SK-N-SH (cell line): Measurements from ENCODE around the gene REC114. TPM values are rescaled to one million over a fixed set of nuclear protein-coding genes. Genes with fewer than 3 reads are reported as not detected.

ENCODE experiments used
- CTCF ChIA-PET: fragments of 300-600, 350-600 bp; formaldehyde crosslinking; extraction: SDS; loops from one replicate; lab custom pipeline; 2021; lab: Yijun Ruan, JAX
- POLR2A ChIA-PET: fragments of 350-600 bp; sonication (Branson Sonifier 250); formaldehyde crosslinking; extraction: SDS; loops from one replicate; lab custom pipeline; 2020; ENCODE audit warnings: antibody characterized with exemption, inconsistent platforms; lab: Yijun Ruan, JAX
- DNase-seq: peaks from one replicate; pipeline ENCODE4 v3.0.0; 2012
- H2AFZ ChIP-seq: fragments of 200-600 bp; sonication (generic); 2 replicates; pipeline ENCODE4 v1.8.1; 2016; ENCODE audit warnings: antibody characterized with exemption, mild to moderate bottlenecking, low read depth
- H3F3A ChIP-seq: fragments of 200-600 bp; sonication (generic); replicated peaks from 2 replicates; pipeline ENCODE3; 2016; ENCODE audit warnings: antibody characterized with exemption, mild to moderate bottlenecking; ENCODE audit not compliant: insufficient read depth
- H3K27ac ChIP-seq, 2 experiments: fragments of 200-500 bp in 1 of 2; fragments of 200-600 bp in 1 of 2; sonication (Bioruptor generic) in 1 of 2; sonication (generic), shearing (Covaris generic) in 1 of 2; 2 replicates each; pipeline versions ENCODE4 v1.5.1 to v1.6.1; 2014 to 2016; ENCODE audit warnings: low read depth in 2 of 2, inconsistent platforms in 1 of 2, low read length in 1 of 2, mild to moderate bottlenecking in 1 of 2, mixed read lengths in 1 of 2
- H3K27me3 ChIP-seq: fragments of 200-600 bp; sonication (generic), shearing (Covaris generic); 2 replicates; pipeline ENCODE4 v1.6.1; 2016; ENCODE audit warnings: mixed run types; ENCODE audit not compliant: insufficient read depth
- H3K36me3 ChIP-seq, 2 experiments: fragments of 200-500 bp in 1 of 2; fragments of 200-600 bp in 1 of 2; sonication (Bioruptor generic) in 1 of 2; sonication (generic) in 1 of 2; replicated peaks in 1 of 2; 2 replicates each; pipeline versions ENCODE3 to v1.5.1; 2014 to 2016; ENCODE audit warnings: low read length in 1 of 2, mild to moderate bottlenecking in 1 of 2; ENCODE audit not compliant: insufficient read depth in 2 of 2, control insufficient read depth in 1 of 2
- H3K4me1 ChIP-seq, 2 experiments: fragments of 200-500 bp in 1 of 2; fragments of 200-600 bp in 1 of 2; sonication (Bioruptor generic) in 1 of 2; sonication (generic), shearing (Covaris generic) in 1 of 2; 2 replicates each; pipeline versions ENCODE4 v1.5.1 to v1.6.1; 2014 to 2016; ENCODE audit warnings: low read depth in 1 of 2, low read length in 1 of 2, mixed run types in 1 of 2; ENCODE audit not compliant: insufficient read depth in 2 of 2, control insufficient read depth in 1 of 2
- H3K4me2 ChIP-seq: fragments of 200-600 bp; sonication (generic), shearing (Covaris generic); 2 replicates; pipeline ENCODE4 v1.6.1; 2017; ENCODE audit warnings: mixed run types
- H3K4me3 ChIP-seq, 2 experiments: fragments of 200-500 bp in 1 of 2; fragments of 200-600 bp in 1 of 2; sonication (Bioruptor generic) in 1 of 2; sonication (generic), shearing (Covaris generic) in 1 of 2; 2 replicates each; pipeline versions ENCODE4 v1.5.1 to v1.8.1; 2014 to 2016; ENCODE audit warnings: low read depth in 2 of 2, inconsistent platforms in 1 of 2, low read length in 1 of 2, mild to moderate bottlenecking in 1 of 2, mixed read lengths in 1 of 2, moderate library complexity in 1 of 2
- H3K79me2 ChIP-seq: fragments of 200-600 bp; sonication (generic); 2 replicates; pipeline ENCODE4 v1.8.1; 2017; ENCODE audit warnings: mild to moderate bottlenecking; ENCODE audit not compliant: insufficient read depth
- H3K9ac ChIP-seq: fragments of 200-600 bp; sonication (generic); 2 replicates; pipeline ENCODE4 v1.6.1; 2017; ENCODE audit warnings: mixed run types
- H3K9me2 ChIP-seq: fragments of 200-600 bp; sonication (generic); 2 replicates; pipeline ENCODE4 v1.6.1; 2017; ENCODE audit warnings: mixed run types
- H3K9me3 ChIP-seq: fragments of 200-600 bp; sonication (generic); 2 replicates; pipeline ENCODE4 v1.6.1; 2017; ENCODE audit warnings: mixed run types, mild to moderate bottlenecking, moderate library complexity
- H4K20me1 ChIP-seq: fragments of 200-600 bp; sonication (generic); 2 replicates; pipeline ENCODE4 v1.6.1; 2017; ENCODE audit warnings: mild to moderate bottlenecking, mixed run types; ENCODE audit not compliant: insufficient read depth
- ELF1 ChIP-seq: IDR thresholded peaks from 2 replicates; pipeline ENCODE4 v1.4.0; 2012
- GATA2 ChIP-seq: sonication (generic); formaldehyde crosslinking; IDR thresholded peaks from 2 replicates; pipeline ENCODE4 v1.5.0; 2020; ENCODE audit warnings: mild to moderate bottlenecking, missing genetic modification reagents
- IRF3 ChIP-seq: fragments of 150-350 bp; IDR thresholded peaks from 2 replicates; pipeline ENCODE4 v1.6.1; 2016; ENCODE audit warnings: mild to moderate bottlenecking, low read depth, low read length
- JUND ChIP-seq: IDR thresholded peaks from 2 replicates; pipeline ENCODE4 v1.4.0; 2012
- MEF2A ChIP-seq: IDR thresholded peaks from 2 replicates; pipeline ENCODE4 v1.4.0; 2012; ENCODE audit warnings: low read depth, borderline replicate concordance
- NRF1 ChIP-seq: IDR thresholded peaks from 2 replicates; pipeline ENCODE4 v1.6.1; 2012; ENCODE audit warnings: low read depth, mild to moderate bottlenecking, low read length
- PBX3 ChIP-seq: IDR thresholded peaks from 2 replicates; pipeline ENCODE4; 2012
- POLR2AphosphoS5 ChIP-seq: IDR thresholded peaks from 2 replicates; pipeline ENCODE4 v1.6.1; 2012; ENCODE audit warnings: low read depth, low read length
- REST ChIP-seq: IDR thresholded peaks from 2 replicates; pipeline ENCODE4 v1.6.1; 2012; ENCODE audit warnings: mild to moderate bottlenecking, low read depth, low read length, moderate library complexity
- RFX5 ChIP-seq: IDR thresholded peaks from 2 replicates; pipeline ENCODE4 v1.6.1; 2012; ENCODE audit warnings: mild to moderate bottlenecking, improper control_type of control experiment, low read length
- SMC3 ChIP-seq: IDR thresholded peaks from 2 replicates; pipeline ENCODE4 v1.6.1; 2012; ENCODE audit warnings: low read depth, low read length, improper control_type of control experiment
- TCF12 ChIP-seq: IDR thresholded peaks from 2 replicates; pipeline ENCODE4 v1.4.0; 2012
- USF1 ChIP-seq: IDR thresholded peaks from 2 replicates; pipeline ENCODE4 v1.4.0; 2012; ENCODE audit warnings: low read depth, borderline replicate concordance
- ZBTB33 ChIP-seq: IDR thresholded peaks from 2 replicates; pipeline ENCODE4 v1.4.0; 2012; ENCODE audit warnings: low read depth, borderline replicate concordance
- WGBS: methylation state at CpG from one replicate; pipeline ENCODE4 v1.1.6; 2017; ENCODE audit warnings: low lambda C conversion rate; 5-methylcytosine and 5-hydroxymethylcytosine counted together
- polyA plus RNA-seq, 3 experiments: library from polyadenylated mRNA; depleted of rRNA; stranded (reverse); fragments of >200 nt; gene quantifications; 2 replicates each; pipeline ENCODE4 v1.2.3, GENCODE V29; 2012

The REC114 gene
- polyA plus RNA-seq, 1 of the 3 experiments (the other 2 are of a cell fraction), result not detected

GRCh38 chr15:73572296-73572695, 129.3 kb downstream of the REC114 start:
- Histone ChIP-seq H3K36me3 (peaks cover 53 to 59% of the 10 kb centered on the region in 2 experiments), H3K9me2 (no peaks in the 10 kb centered on the region)
- no peak for DNase-seq

More at GRCh38 chr15:73572296-73572695, 129.3 kb downstream of the REC114 start:
- Histone ChIP-seq H3K9me3 (no peaks in the 10 kb centered on the region), H2AFZ (no peak overlapping the region), H3K4me2 (no peak overlapping the region), H3K27me3 (no peaks in the 10 kb centered on the region), H3K79me2 (no peaks in the 10 kb centered on the region), H3K9ac (no peak overlapping the region), H3K27ac (no peak overlapping the region), H4K20me1 (peaks cover 4% of the 10 kb centered on the region; the same call in 1 of the 2 replicates), H3K4me3 (no peak overlapping the region), H3F3A (no peaks in the 10 kb centered on the region), H3K4me1 (peaks cover 0 to 2% of the 10 kb centered on the region in 2 experiments; a peak in 1 of 4 replicates)
- TF ChIP-seq ZBTB33 (no peak), JUND (no peak), PBX3 (no peak), REST (no peak), USF1 (no peak), GATA2 (CRISPR knock-in tag) (no peak), MEF2A (no peak), RFX5 (no peak), SMC3 (no peak), POLR2AphosphoS5 (no peak), TCF12 (no peak), IRF3 (no peak), ELF1 (no peak), NRF1 (no peak)
- ChIA-PET POLR2A (no interaction called here), CTCF (interaction anchor here (1.0 to 4.2 kb wide), 4 partner anchors 12 to 266 kb away, joined by 4 to 19 read pairs (median 10); no protein-coding TSS in a partner anchor)
- WGBS, result 82% methylated on average over 5 of the region's 5 CpGs
